ENCODE results near the gene PTOV1.

The PTOV1 gene

DNA sequence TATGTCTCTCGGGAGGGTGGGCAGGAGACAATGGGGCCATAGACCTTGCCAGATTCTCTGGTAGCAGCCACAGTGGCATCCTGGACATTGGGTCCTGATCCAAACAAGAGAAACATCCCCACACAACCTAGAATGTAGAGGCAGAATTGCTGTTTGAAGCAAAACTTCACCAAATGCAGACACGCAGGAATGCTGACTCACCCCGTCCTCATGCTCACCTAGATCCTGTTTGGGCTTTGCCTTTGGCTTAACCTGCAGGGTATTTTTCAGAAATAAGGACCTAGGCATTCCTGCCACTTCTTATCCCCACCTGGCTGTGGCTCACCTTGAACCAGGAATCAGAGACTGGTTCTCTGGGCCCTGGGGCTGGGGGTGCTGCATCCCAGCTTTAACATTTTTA lies 33.8 kb downstream of the PTOV1 start:
- Histone ChIP-seq H3K79me2 (ENCODE audit: low read length) (no peaks in the 10 kb centered on the region), H3K4me2 (ENCODE audit: low read depth, low read length) (no peak overlapping the region), H3K9ac (ENCODE audit: low read length) (no peak overlapping the region), H3K36me3 (replicated peaks; ENCODE audit: insufficient read depth, low read length) (no peaks in the 10 kb centered on the region; the same call in 1 of the 2 replicates), H3K27ac (ENCODE audit: low read length) (no peak overlapping the region), H3K9me2 (replicated peaks; ENCODE audit: insufficient read depth, low read length) (no peaks in the 10 kb centered on the region), H3K27me3 (replicated peaks; ENCODE audit: insufficient read depth, low read length) (no peaks in the 10 kb centered on the region), H3F3A (ENCODE audit: insufficient read depth, low read length) (no peaks in the 10 kb centered on the region), H2AFZ (ENCODE audit: low read length) (no peak overlapping the region), H3K4me1 (ENCODE audit: low read length) (no peaks in the 10 kb centered on the region), H3K9me3 (replicated peaks; ENCODE audit: insufficient read depth, low read length) (no peaks in the 10 kb centered on the region), H4K20me1 (ENCODE audit: insufficient read depth, low read length) (no peaks in the 10 kb centered on the region), H3K4me3 (ENCODE audit: low read length) (no peak overlapping the region)
- TF ChIP-seq CTCF (IDR thresholded peaks at IDR 0.05; ENCODE audit: low read length) (no peak), EZH2phosphoT487 (IDR thresholded peaks at IDR 0.05; ENCODE audit: low read length) (no peak), EZH2 (optimal IDR thresholded peaks at IDR 0.05; ENCODE audit: low read depth, low read length) (no peak)
- DNase-seq = no peak

- Histone ChIP-seq H3K27ac (ENCODE audit: low read length) (no peak overlapping the region), H2AFZ (ENCODE audit: low read length) (no peak overlapping the region), H3K27me3 (replicated peaks; ENCODE audit: insufficient read depth, low read length) (peaks cover 5% of the 10 kb centered on the region; the same call in 1 of the 2 replicates), H3F3A (ENCODE audit: insufficient read depth, low read length) (no peaks in the 10 kb centered on the region), H3K4me3 (ENCODE audit: low read length) (no peak overlapping the region), H3K9me2 (replicated peaks; ENCODE audit: insufficient read depth, low read length) (no peaks in the 10 kb centered on the region), H3K9me3 (replicated peaks; ENCODE audit: insufficient read depth, low read length) (no peaks in the 10 kb centered on the region), H4K20me1 (ENCODE audit: insufficient read depth, low read length) (no peaks in the 10 kb centered on the region), H3K9ac (ENCODE audit: low read length) (no peak overlapping the region), H3K36me3 (replicated peaks; ENCODE audit: insufficient read depth, low read length) (no peaks in the 10 kb centered on the region; the same call in 1 of the 2 replicates), H3K4me1 (ENCODE audit: low read length) (no peaks in the 10 kb centered on the region), H3K4me2 (ENCODE audit: low read depth, low read length) (no peak overlapping the region), H3K79me2 (ENCODE audit: low read length) (no peaks in the 10 kb centered on the region)
- TF ChIP-seq EZH2phosphoT487 (IDR thresholded peaks at IDR 0.05; ENCODE audit: low read length) (no peak), EZH2 (optimal IDR thresholded peaks at IDR 0.05; ENCODE audit: low read depth, low read length) (no peak), CTCF (IDR thresholded peaks at IDR 0.05; ENCODE audit: low read length) (no peak)
- no peak for DNase-seq
Observed at GRCh38 chr19:49887037-49887664, 36.2 kb downstream of the PTOV1 start.

GRCh38 chr19:49887665-49888509 lies 36.9 kb downstream of the PTOV1 start:
- H3K4me1 ChIP-seq (ENCODE audit: low read length) = no peaks in the 10 kb centered on the region
- H3K9me3 ChIP-seq (replicated peaks; ENCODE audit: insufficient read depth, low read length) = no peaks in the 10 kb centered on the region
- H3K9me2 ChIP-seq (replicated peaks; ENCODE audit: insufficient read depth, low read length) = no peaks in the 10 kb centered on the region
- peaks cover 5% of the 10 kb centered on the region; the same call in 1 of the 2 replicates for H3K27me3 ChIP-seq (replicated peaks; ENCODE audit: insufficient read depth, low read length)
- TF ChIP-seq CTCF (IDR thresholded peaks at IDR 0.05; ENCODE audit: low read length) = no peak
- no peak for TF ChIP-seq EZH2phosphoT487 (IDR thresholded peaks at IDR 0.05; ENCODE audit: low read length)
- TF ChIP-seq EZH2 (optimal IDR thresholded peaks at IDR 0.05; ENCODE audit: low read depth, low read length) = no peak
- DNase-seq = no peak
- no peak overlapping the region for H3K4me3 ChIP-seq (ENCODE audit: low read length)
- no peak overlapping the region for H2AFZ ChIP-seq (ENCODE audit: low read length)
- no peak overlapping the region for H3K27ac ChIP-seq (ENCODE audit: low read length)
- H4K20me1 ChIP-seq (ENCODE audit: insufficient read depth, low read length) = no peaks in the 10 kb centered on the region
- H3K36me3 ChIP-seq (replicated peaks; ENCODE audit: insufficient read depth, low read length) = no peaks in the 10 kb centered on the region; the same call in 1 of the 2 replicates
- no peaks in the 10 kb centered on the region for H3F3A ChIP-seq (ENCODE audit: insufficient read depth, low read length)
- H3K9ac ChIP-seq (ENCODE audit: low read length) = no peak overlapping the region
- no peak overlapping the region for H3K4me2 ChIP-seq (ENCODE audit: low read depth, low read length)
- no peaks in the 10 kb centered on the region for H3K79me2 ChIP-seq (ENCODE audit: low read length)

All from MM.1S (cell line).